ENCODE results near the gene VGLL4.

VGLL4 gene

GRCh38 chr3:11549580-11550140, 94.1 kb downstream of the VGLL4 start:
- no peak for DNase-seq (ENCODE audit: low read depth, low spot score)

GRCh38 chr3:11548721-11549131, 95.0 kb downstream of the VGLL4 start:
- DNase-seq (ENCODE audit: low read depth, low spot score), result no peak

- DNase-seq (ENCODE audit: low read depth, low spot score), result no peak
These were observed 96.2 kb downstream of the VGLL4 start for GRCh38 chr3:11547498-11547897.

- DNase-seq (ENCODE audit: low read depth, low spot score), result no peak
These were observed 96.9 kb downstream of the VGLL4 start for GRCh38 chr3:11546657-11547302.

- no peak for DNase-seq (ENCODE audit: low read depth, low spot score)
These were observed 98.4 kb downstream of the VGLL4 start for GRCh38 chr3:11545186-11545851.

- DNase-seq (ENCODE audit: low read depth, low spot score), result no peak
These were observed 99.1 kb downstream of the VGLL4 start for GRCh38 chr3:11544412-11545181.

- DNase-seq (ENCODE audit: low read depth, low spot score), result no peak
These were observed 99.7 kb downstream of the VGLL4 start for GRCh38 chr3:11543948-11544387.

- DNase-seq (ENCODE audit: low read depth, low spot score), result no peak
These were observed 100.4 kb downstream of the VGLL4 start for GRCh38 chr3:11543141-11543947.

- no peak for DNase-seq (ENCODE audit: low read depth, low spot score)
These were observed 101.2 kb downstream of the VGLL4 start for GRCh38 chr3:11542551-11542950.

- DNase-seq (ENCODE audit: low read depth, low spot score), result no peak
These were observed 102.1 kb downstream of the VGLL4 start for GRCh38 chr3:11541321-11542303.

- DNase-seq (ENCODE audit: low read depth, low spot score), result no peak
These were observed 104.0 kb downstream of the VGLL4 start for GRCh38 chr3:11539677-11540076.

- no peak for DNase-seq (ENCODE audit: low read depth, low spot score)
These were observed 104.5 kb downstream of the VGLL4 start for GRCh38 chr3:11539218-11539617.

- no peak for DNase-seq (ENCODE audit: low read depth, low spot score)
These were observed 105.1 kb downstream of the VGLL4 start for GRCh38 chr3:11538581-11538980.

- DNase-seq (ENCODE audit: low read depth, low spot score), result no peak
These were observed 106.6 kb downstream of the VGLL4 start for GRCh38 chr3:11536936-11537612.

- no peak for DNase-seq (ENCODE audit: low read depth, low spot score)
These were observed 107.4 kb downstream of the VGLL4 start for GRCh38 chr3:11536132-11536935.

GRCh38 chr3:11535243-11535960, 108.3 kb downstream of the VGLL4 start:
- DNase-seq (ENCODE audit: low read depth, low spot score), result no peak

GRCh38 chr3:11534793-11535101, 109.0 kb downstream of the VGLL4 start:
- no peak for DNase-seq (ENCODE audit: low read depth, low spot score)

GRCh38 chr3:11534011-11534792, 109.5 kb downstream of the VGLL4 start:
- DNase-seq (ENCODE audit: low read depth, low spot score), result no peak

Measured in activated CD4-positive, CD25-positive, alpha-beta regulatory T cell treated with anti-CD3 and anti-CD28 coated beads, Interleukin-2, amount 50 U/mL, for 16 hours (primary cell).